Liver (tissue), 3 donors: ENCODE results near the gene PDZK1.

Source experiments
- ATF3 ChIP-seq: IDR thresholded peaks from 2 replicates; pipeline ENCODE4 v1.6.1; 2016; ENCODE audit warnings: antibody characterized with exemption
- CTCF ChIP-seq: fragments of 150-350 bp; IDR thresholded peaks from 2 replicates; pipeline ENCODE4 v1.5.1; 2017; ENCODE audit warnings: improper control_type of control experiment, low read depth, low read length; ENCODE audit not compliant: missing input control
- FOXA1 ChIP-seq: IDR thresholded peaks from 2 replicates; pipeline ENCODE4 v1.6.1; 2016; ENCODE audit warnings: antibody characterized with exemption
- JUND ChIP-seq, 2 donors: IDR thresholded peaks; 2 replicates each; pipeline ENCODE4 v1.6.1; 2016; ENCODE audit warnings: antibody characterized with exemption in 2 of 2
- RAD21 ChIP-seq, 2 donors: IDR thresholded peaks; 2 replicates each; pipeline ENCODE4 v1.6.1; 2016; ENCODE audit warnings: antibody characterized with exemption in 2 of 2, mild to moderate bottlenecking in 2 of 2
- REST ChIP-seq: IDR thresholded peaks from 2 replicates; pipeline ENCODE4 v1.6.1; 2016; ENCODE audit warnings: antibody characterized with exemption, mild to moderate bottlenecking
- RXRA ChIP-seq, 2 donors: IDR thresholded peaks; 2 replicates each; pipeline ENCODE4 v1.6.1; 2017 to 2018; ENCODE audit warnings: antibody characterized with exemption in 2 of 2, mild to moderate bottlenecking in 1 of 2
- SP1 ChIP-seq: IDR thresholded peaks from 2 replicates; pipeline ENCODE4 v1.6.1; 2018; ENCODE audit warnings: antibody characterized with exemption, mild to moderate bottlenecking
- TAF1 ChIP-seq: conservative IDR thresholded peaks from 2 replicates; pipeline ENCODE4 v1.6.1; 2016; ENCODE audit warnings: antibody characterized with exemption, mild to moderate bottlenecking
- donor health status: healthy.
- donor health status: healthy.

GRCh38 chr1:145716641-145717345, 9.6 kb upstream of the PDZK1 start:
- TF ChIP-seq RXRA (IDR thresholded peaks at IDR 0.05) (no peak), CTCF (no peak), RAD21 (IDR thresholded peaks at IDR 0.05) (no peak), TAF1 (no peak), SP1 (no peak), JUND (IDR thresholded peaks at IDR 0.05) (no peak), FOXA1 (no peak), ATF3 (no peak), REST (no peak)
